HL-60 (cell line): ENCODE measurements around the gene C22orf23.
"Not testable (repeated sequence)": the region's sequence is repeated elsewhere in the genome, so short reads cannot be mapped to it uniquely, and the experiment has no call there.

Source experiments
- DNase-seq, 2 experiments: peaks; one replicate each; pipeline ENCODE4 v3.0.0-alpha.2; 2010 to 2020; ENCODE audit warnings: low read depth in 1 of 2, low spot score in 1 of 2
- H3K27ac ChIP-seq: fragments of 250-450 bp; sonication (Bioruptor Pico); replicated peaks from 2 replicates; pipeline ENCODE4 v1.5.1; 2020; ENCODE audit warnings: mild to moderate bottlenecking, moderate library complexity
- H3K27me3 ChIP-seq: fragments of 250-450 bp; sonication (Bioruptor Pico); 2 replicates; pipeline ENCODE4 v1.5.1; 2021; ENCODE audit warnings: mild to moderate bottlenecking, moderate library complexity; ENCODE audit not compliant: insufficient read depth, poor library complexity, severe bottlenecking
- H3K4me3 ChIP-seq: replicated peaks from 2 replicates; pipeline ENCODE4 v1.5.1; 2011; ENCODE audit warnings: mild to moderate bottlenecking, control low read depth, low read length; ENCODE audit not compliant: insufficient read depth
- GABPA ChIP-seq: IDR thresholded peaks from 2 replicates; pipeline ENCODE4 v1.6.1; 2012; ENCODE audit warnings: low read depth
- POLR2AphosphoS5 ChIP-seq: IDR thresholded peaks from 2 replicates; pipeline ENCODE4 v1.6.1; 2012; ENCODE audit warnings: low read depth
- REST ChIP-seq: IDR thresholded peaks from 2 replicates; pipeline ENCODE4 v1.6.1; 2012; ENCODE audit warnings: low read depth; ENCODE audit not compliant: insufficient replicate concordance
- SPI1 ChIP-seq: IDR thresholded peaks from 2 replicates; pipeline ENCODE4 v1.6.1; 2012; ENCODE audit warnings: low read depth, mild to moderate bottlenecking, borderline replicate concordance
- TF ChIP-seq, protein P1 (sequence below): IDR thresholded peaks from one replicate; pipeline ENCODE4 v1.5.1; 2011; ENCODE audit warnings: low read length, control low read depth, inconsistent platforms; ENCODE audit not compliant: insufficient read depth

C22orf23 gene

DNA sequence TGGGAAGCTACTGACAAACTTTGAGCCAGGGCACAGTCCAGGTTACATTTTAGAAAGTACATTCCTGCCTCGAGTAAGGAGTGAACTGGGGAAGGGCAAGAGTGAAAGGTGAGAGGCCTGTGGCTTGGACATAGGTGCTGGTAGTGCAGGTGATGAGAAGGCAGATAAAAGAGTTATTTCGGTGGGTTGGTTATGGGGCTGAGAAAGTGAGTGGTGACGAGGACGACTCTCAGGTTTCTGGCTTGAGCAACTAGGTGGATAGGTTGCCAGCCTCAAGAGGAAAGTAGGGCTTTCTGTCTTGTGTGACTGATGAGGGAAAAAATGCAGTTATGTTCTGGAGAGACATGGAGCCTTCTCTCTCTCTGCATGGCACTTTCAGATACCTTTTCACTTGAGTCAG lies 3.8 kb upstream of the C22orf23 start:
- no peak for DNase-seq
- Histone ChIP-seq H3K4me3 (no peak overlapping the region), H3K27me3 (no peaks in the 10 kb centered on the region), H3K27ac (no peak overlapping the region)
- TF ChIP-seq POLR2AphosphoS5 (no peak), REST (no peak), GABPA (no peak), SPI1 (no peak)
- TF ChIP-seq, protein P1, sequence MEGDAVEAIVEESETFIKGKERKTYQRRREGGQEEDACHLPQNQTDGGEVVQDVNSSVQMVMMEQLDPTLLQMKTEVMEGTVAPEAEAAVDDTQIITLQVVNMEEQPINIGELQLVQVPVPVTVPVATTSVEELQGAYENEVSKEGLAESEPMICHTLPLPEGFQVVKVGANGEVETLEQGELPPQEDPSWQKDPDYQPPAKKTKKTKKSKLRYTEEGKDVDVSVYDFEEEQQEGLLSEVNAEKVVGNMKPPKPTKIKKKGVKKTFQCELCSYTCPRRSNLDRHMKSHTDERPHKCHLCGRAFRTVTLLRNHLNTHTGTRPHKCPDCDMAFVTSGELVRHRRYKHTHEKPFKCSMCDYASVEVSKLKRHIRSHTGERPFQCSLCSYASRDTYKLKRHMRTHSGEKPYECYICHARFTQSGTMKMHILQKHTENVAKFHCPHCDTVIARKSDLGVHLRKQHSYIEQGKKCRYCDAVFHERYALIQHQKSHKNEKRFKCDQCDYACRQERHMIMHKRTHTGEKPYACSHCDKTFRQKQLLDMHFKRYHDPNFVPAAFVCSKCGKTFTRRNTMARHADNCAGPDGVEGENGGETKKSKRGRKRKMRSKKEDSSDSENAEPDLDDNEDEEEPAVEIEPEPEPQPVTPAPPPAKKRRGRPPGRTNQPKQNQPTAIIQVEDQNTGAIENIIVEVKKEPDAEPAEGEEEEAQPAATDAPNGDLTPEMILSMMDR: no peak

- H3K4me3 ChIP-seq, H3K27me3 ChIP-seq, DNase-seq, H3K27ac ChIP-seq: not testable (repeated sequence)
Observed at GRCh38 chr22:37955825-37956397, 2.5 kb upstream of the C22orf23 start.

DNA sequence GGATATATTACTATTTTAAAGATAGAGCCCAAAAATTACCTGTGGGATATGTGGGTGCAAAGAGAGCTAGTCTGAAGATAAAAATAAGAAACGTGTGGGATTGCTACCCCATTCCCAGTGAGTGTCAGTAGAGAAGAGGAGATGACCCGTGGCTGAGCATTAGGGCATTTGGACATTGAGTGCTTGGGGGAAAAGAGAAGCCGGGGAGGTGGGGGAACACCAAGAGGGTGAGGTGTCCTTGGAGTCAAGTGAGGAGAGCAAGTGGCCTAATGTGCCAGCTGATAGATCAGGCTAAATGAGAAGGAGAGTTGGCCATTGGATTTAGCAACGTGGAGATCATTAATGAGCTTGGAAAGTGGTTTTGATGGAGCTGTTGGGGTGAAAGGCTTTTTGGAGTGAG lies 1.3 kb upstream of the C22orf23 start:
- TF ChIP-seq POLR2AphosphoS5: no peak
- no peak for TF ChIP-seq REST
- DNase-seq: no peak
- H3K4me3 ChIP-seq: peak overlapping the region; percentile 85
- no peak overlapping the region for H3K27ac ChIP-seq
- H3K27me3 ChIP-seq: no peaks in the 10 kb centered on the region

DNA sequence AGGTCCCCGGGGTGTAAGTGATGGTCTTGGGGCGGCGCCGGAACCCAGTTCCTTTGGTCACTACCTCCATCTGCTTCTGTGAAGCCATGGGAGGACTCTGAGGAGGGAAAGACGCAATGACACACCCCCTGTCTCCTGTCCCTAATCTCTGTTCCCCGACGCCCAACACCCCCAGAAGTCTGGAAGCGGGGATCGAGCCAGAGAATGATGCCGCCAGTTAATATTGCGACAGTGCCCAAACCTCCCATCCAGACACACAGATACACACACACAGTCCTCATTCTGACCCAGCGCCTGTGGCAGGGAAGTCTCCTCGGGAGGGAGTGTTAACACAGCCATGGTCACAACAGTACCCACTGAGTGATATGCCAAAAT lies 352 bp downstream of the C22orf23 start:
- Histone ChIP-seq H3K4me3 (peak overlapping the region; percentile 85), H3K27me3 (no peaks in the 10 kb centered on the region), H3K27ac (peak overlapping the region; percentile 74)
- peak in 1 of 2 experiments; percentile 47 for DNase-seq
- TF ChIP-seq SPI1 (no peak), REST (no peak), POLR2AphosphoS5 (no peak), GABPA (no peak)
- TF ChIP-seq, protein P1: no peak

DNA sequence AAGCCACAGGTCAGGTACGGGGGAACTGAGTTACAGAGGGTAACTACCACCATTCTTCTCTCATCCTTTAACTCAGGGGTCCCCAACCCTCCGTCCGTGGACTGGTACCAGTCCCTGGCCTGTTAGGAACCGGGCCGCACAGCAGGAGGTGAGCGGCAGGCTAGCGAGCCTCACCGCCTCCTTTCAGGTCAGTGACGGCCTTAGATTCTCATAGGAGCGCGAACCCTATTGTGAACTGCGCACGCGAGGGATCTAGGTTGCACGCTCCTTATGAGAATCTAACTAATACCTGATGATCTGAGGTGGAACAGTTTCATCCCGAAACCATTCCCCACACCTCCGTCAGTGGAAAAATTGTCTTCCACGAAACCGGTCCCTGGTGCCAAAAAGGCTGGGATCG lies 772 bp downstream of the C22orf23 start:
- not testable (repeated sequence) for DNase-seq, H3K27ac ChIP-seq, H3K27me3 ChIP-seq, H3K4me3 ChIP-seq
